D721Med (cell line): Measurements from ENCODE around the gene PVALEF.

Experiments
- DNase-seq: peaks from one replicate; pipeline ENCODE4 v3.0.0; 2011; ENCODE audit warnings: low spot score; ENCODE audit not compliant: insufficient read length
- FAIRE-seq: peaks from 2 replicates; lab custom pipeline; 2011; peaks lifted over from hg19 to GRCh38; lab: Jason Lieb, UNC
- CTCF ChIP-seq: IDR thresholded peaks from 2 replicates; pipeline ENCODE4 v1.5.1; 2012; ENCODE audit warnings: mild to moderate bottlenecking, control low read depth; ENCODE audit not compliant: insufficient read depth; ENCODE audit errors: missing control alignments

Gene PVALEF

GRCh38 chr17:81230043-81230820, 64.9 kb downstream of the PVALEF start:
- peak; percentile 82 for DNase-seq
- peak; percentile 33 for TF ChIP-seq CTCF
- FAIRE-seq = no peak

- TF ChIP-seq CTCF = no peak
- FAIRE-seq (no peak), DNase-seq (no peak)
These were observed 65.9 kb downstream of the PVALEF start for GRCh38 chr17:81231121-81231645.

GRCh38 chr17:81231766-81232581, 66.7 kb downstream of the PVALEF start:
- DNase-seq (no peak), FAIRE-seq (no peak)
- no peak for TF ChIP-seq CTCF
